HAP-1 (cell line): ENCODE results near the gene AGAP4.
"Not testable (repeated sequence)": the region's sequence is repeated elsewhere in the genome, so short reads cannot be mapped to it uniquely, and the experiment has no call there.

ENCODE experiments used
- DNase-seq, 2 experiments: peaks; one replicate each; pipeline ENCODE4 v3.0.0-alpha.2; 2016 to 2020; ENCODE audit warnings: low spot score in 2 of 2
- H3K27me3 ChIP-seq: fragments of 250-450 bp; sonication (Bioruptor Pico); 2 replicates; pipeline ENCODE4 v1.5.1; 2020; ENCODE audit warnings: low read depth, mild to moderate bottlenecking, moderate library complexity
- H3K36me3 ChIP-seq: fragments of 250-450 bp; sonication (Bioruptor Pico); replicated peaks from 2 replicates; pipeline ENCODE4 v1.5.1; 2020; ENCODE audit warnings: mild to moderate bottlenecking
- H3K4me1 ChIP-seq: fragments of 250-450 bp; sonication (Bioruptor Pico); 2 replicates; pipeline ENCODE4 v1.5.1; 2020; ENCODE audit warnings: mild to moderate bottlenecking
- H3K4me3 ChIP-seq: fragments of 250-450 bp; sonication (Bioruptor Pico); 2 replicates; pipeline ENCODE4 v1.5.1; 2020; ENCODE audit warnings: mild to moderate bottlenecking, moderate library complexity
- H3K9me3 ChIP-seq: fragments of 250-450 bp; sonication (Bioruptor Pico); 2 replicates; pipeline ENCODE4 v1.5.1; 2020; ENCODE audit warnings: mild to moderate bottlenecking, moderate library complexity
- in situ Hi-C: fragments of 300-500 bp; cut with MboI; formaldehyde crosslinking; loops from 3 replicates; pipeline ENCODE4 v1.14.3; 2020; ENCODE audit warnings: low sequenced_read_pairs, inconsistent platforms, mixed read lengths

Gene AGAP4

DNA sequence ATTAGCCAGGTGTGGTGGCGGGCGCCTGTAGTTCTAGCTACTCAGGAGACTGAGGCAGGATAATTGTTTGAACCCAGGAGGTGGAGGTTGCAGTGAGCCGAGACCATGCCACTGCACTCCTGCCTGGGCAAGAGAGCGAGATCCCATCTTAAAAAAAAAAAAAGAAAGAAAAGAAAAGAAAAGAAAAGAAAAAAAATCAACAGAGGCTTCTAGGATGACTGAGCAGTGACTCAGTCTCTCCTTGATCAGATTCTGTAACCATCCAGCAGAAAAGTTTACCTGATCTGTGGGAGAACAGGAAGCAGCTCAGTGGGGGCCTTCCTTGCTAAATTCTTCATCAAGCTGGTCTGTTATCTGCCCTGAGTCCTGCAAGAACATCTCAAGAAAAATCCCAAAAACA lies 33.2 kb downstream of the AGAP4 start:
- not testable (repeated sequence) for DNase-seq

DNA sequence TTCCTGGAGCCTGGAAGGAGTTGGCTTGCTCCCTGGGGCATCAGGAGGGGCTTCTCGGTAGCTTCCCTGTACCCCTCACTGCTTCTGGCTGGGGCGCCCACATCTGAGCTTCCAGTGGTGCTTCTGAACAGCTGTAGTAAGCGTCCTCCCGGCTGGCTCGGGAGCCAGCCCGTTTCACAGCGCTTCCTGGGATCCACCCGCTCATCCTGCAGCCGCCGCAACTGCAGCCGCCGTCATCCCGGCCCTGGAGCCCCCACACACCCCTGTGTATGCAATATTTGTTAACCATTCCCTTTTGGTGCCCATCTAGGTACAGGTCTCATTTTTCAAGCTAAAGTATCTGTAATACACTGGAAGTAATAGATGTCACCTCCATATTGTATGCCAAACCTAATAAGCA lies 34.3 kb downstream of the AGAP4 start:
- H3K36me3 ChIP-seq, H3K27me3 ChIP-seq, H3K9me3 ChIP-seq, H3K4me1 ChIP-seq, DNase-seq, H3K4me3 ChIP-seq: not testable (repeated sequence)
- in situ Hi-C loops: loop anchor here (25.0 kb wide), 1 partner anchor 424 kb away; no protein-coding TSS in a partner anchor

More for the DNA sequence above, 33.2 kb downstream of the AGAP4 start:
- H3K4me1 ChIP-seq, H3K9me3 ChIP-seq, H3K27me3 ChIP-seq, H3K4me3 ChIP-seq, H3K36me3 ChIP-seq: not testable (repeated sequence)
- in situ Hi-C loops: loop anchor here (25.0 kb wide), 1 partner anchor 423 kb away; no protein-coding TSS in a partner anchor

DNA sequence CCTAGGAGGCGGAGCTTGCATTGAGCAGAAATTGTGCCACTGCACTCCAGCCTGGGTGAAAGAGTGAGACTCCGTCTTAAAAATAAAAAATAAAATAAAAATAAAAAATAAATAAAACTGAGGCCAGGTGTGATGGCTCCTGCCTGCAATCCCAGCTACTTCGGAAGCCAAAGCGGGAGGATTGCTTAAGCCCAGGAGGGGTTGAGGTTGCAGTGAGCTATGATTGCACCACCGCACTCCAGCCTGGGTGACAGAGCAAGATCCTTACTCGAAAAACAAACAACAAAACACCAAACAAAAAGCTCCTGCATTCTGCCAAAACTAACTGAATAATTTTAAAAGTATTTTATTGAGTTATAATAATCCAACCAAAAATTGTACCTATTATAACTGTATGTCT lies 36.2 kb downstream of the AGAP4 start:
- no peaks in the 10 kb centered on the region for H3K36me3 ChIP-seq
- no peak for DNase-seq
- no peaks in the 10 kb centered on the region for H3K27me3 ChIP-seq
- H3K9me3 ChIP-seq: no peaks in the 10 kb centered on the region
- no peak overlapping the region for H3K4me3 ChIP-seq
- in situ Hi-C loops: loop anchor here (25.0 kb wide), 1 partner anchor 426 kb away; no protein-coding TSS in a partner anchor
- no peaks in the 10 kb centered on the region for H3K4me1 ChIP-seq

DNA sequence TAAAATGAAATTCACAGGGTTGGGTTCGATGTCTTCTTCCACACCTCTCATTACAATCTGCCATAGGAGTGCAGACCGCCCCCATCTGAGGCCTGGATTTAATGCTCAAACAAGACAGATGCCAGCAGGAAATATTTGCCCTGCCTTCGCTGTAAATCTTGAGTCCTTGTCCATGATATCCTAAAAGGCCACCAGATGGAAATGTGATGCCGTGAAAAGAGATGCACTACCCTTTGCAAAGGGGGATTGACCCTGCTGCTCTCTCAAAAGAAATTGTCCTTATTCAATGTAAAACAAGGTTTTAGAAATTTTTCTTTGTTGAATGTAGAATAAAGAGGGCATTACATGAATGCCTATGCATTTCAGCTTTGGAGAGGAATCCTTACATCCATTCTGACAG lies 37.5 kb downstream of the AGAP4 start:
- DNase-seq: peak; percentile 40 to 51
- Histone ChIP-seq H3K27me3 (no peaks in the 10 kb centered on the region), H3K9me3 (no peaks in the 10 kb centered on the region), H3K4me1 (no peaks in the 10 kb centered on the region), H3K4me3 (no peak overlapping the region), H3K36me3 (no peaks in the 10 kb centered on the region)
- in situ Hi-C loops: loop anchor here (25.0 kb wide), 1 partner anchor 427 kb away; no protein-coding TSS in a partner anchor

DNA sequence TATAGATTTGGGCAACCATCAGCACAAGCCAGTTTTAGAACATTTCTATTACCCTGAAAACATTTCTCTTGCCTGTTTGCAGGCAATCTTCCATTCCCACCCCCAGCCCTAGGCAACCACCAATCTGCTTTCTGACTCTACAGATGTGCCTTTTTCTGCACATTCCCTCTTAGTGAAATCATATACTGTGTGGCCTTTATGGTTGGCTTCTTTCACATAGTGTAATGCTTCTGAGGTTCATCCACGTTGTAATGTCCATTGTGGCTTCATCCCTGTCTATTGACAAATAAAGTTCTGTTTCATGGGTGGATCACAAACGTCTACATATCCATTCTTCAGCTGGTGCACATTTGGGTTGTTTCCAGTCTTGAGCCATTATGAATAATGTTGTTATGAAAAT lies 42.3 kb downstream of the AGAP4 start:
- H3K4me1 ChIP-seq, H3K9me3 ChIP-seq, H3K27me3 ChIP-seq, H3K36me3 ChIP-seq, H3K4me3 ChIP-seq, DNase-seq: not testable (repeated sequence)
- in situ Hi-C loops: loop anchor here (25.0 kb wide), 1 partner anchor 432 kb away; no protein-coding TSS in a partner anchor

DNA sequence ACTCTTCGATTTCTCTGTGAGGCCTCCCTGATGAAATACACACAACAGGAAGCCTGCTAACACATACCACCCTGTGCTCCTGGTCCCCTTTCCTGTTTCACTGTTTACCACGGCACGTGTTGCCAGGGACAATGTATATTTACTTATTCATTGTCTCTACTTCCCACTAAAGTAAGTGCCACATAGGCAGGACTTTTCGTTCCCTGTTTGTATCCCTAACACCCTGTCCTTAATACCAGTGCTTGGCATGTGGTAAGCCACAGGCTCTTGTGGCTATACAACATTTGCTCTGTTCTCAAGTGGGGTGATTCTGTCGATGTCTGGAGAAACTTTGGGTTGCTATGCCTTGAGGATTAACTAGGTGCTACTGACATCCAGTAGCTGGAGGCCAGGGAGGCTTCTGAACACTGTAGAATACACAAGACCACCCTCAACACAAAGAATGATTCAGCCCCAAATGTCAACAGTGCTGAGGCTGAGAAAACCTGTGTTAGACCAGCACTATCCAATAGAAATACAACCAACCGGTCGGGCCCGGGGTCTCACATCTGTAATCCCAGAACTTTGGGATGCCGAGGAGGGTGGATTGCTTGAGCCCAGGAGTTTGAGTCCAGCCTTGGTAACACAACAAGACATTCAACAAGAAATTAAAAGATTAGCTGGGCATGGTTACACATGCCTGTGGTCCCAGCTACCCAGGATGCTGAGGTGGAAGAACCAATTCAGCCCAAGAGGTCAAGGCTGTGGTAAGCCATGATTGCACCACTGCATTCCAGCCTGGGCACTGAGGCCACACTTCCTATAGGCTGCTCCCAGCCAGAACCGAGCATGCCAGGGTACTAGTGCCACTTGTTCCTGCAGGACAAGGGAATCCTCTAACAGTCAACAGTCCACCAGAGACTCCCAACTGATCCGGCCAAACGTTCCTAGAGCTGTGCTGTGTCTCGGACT lies 44.0 kb downstream of the AGAP4 start:
- not testable (repeated sequence) for H3K4me1 ChIP-seq, H3K4me3 ChIP-seq, DNase-seq, H3K27me3 ChIP-seq, H3K9me3 ChIP-seq, H3K36me3 ChIP-seq
- in situ Hi-C loops: loop anchor here (25.0 kb wide), 1 partner anchor 434 kb away; no protein-coding TSS in a partner anchor

DNA sequence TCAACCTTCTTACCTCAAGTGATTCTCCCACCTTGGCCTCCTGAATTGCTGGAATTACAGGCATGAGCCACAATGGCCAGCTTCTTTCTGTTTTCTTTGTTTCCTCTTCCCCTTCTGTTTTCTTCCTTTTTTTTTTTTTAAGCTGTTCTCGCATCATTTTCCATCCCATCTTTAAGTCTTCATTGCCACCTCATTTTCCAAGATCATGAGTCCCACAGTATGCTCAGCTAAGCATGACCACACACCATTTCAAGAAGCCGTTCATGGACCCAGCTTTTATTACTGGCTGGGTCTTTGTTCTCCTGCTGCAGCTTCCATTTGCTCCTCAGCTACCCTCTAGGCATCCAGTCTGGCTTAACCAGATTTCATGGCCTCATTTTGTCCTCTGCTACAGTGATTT lies 52.5 kb downstream of the AGAP4 start:
- in situ Hi-C loops, H3K4me3 ChIP-seq, DNase-seq, H3K27me3 ChIP-seq, H3K9me3 ChIP-seq, H3K36me3 ChIP-seq, H3K4me1 ChIP-seq: not testable (repeated sequence)

DNA sequence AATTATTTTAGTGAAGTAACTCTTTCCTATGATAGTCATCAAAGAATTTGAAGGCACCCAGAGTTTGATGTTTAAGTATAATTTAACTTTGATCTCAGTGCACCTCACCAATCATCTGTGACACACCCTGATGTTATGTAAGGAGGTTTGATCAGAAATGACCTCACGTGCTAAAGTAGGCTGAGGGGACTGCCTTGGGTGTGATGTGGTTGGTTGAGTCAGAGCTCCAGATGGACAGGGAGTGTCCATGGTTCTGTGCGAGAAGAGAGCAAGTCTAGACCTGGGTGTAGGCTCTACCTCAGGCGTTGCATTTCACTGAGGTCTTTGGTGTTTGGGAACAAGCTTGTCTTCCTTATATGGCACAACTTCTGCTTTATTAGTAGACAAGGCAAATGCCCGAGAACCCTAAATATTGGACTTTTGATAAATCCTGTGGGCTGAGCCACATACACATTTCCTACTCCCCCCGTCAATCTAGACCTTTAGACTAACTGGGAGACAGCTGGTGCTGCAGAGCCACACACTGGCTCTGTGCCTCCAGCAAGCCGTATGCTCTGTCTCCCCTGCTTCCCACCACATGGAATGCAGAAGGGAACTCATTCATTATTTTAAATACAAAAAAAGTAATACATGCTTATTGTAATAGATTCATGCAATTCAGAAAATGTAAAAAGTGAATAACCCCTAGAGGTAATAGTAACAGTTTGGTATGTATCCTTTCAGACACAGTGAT lies 56.4 kb downstream of the AGAP4 start:
- H3K4me3 ChIP-seq, H3K36me3 ChIP-seq, in situ Hi-C loops, H3K9me3 ChIP-seq, H3K27me3 ChIP-seq, H3K4me1 ChIP-seq, DNase-seq: not testable (repeated sequence)

DNA sequence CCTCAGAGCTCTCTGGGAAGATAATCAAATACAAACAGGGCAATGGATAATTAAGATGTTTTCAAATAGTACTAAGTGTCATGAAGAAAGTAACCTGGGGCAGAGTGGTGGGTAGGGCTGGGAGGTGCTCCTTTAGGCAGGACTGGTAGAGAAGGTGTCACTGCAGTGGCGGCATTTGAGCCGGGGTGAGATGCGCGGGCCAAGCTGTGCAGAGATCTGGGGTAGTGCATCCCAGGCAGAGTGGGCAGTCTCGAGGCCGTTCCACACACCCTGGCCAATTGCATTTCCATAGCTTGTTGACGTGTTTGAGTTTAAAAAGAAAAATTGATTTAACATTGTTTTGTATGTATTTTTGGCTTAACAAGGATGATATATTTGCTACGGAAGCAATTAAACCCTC lies 57.3 kb downstream of the AGAP4 start:
- H3K27me3 ChIP-seq, H3K4me3 ChIP-seq, H3K4me1 ChIP-seq, H3K36me3 ChIP-seq, H3K9me3 ChIP-seq, in situ Hi-C loops, DNase-seq: not testable (repeated sequence)

DNA sequence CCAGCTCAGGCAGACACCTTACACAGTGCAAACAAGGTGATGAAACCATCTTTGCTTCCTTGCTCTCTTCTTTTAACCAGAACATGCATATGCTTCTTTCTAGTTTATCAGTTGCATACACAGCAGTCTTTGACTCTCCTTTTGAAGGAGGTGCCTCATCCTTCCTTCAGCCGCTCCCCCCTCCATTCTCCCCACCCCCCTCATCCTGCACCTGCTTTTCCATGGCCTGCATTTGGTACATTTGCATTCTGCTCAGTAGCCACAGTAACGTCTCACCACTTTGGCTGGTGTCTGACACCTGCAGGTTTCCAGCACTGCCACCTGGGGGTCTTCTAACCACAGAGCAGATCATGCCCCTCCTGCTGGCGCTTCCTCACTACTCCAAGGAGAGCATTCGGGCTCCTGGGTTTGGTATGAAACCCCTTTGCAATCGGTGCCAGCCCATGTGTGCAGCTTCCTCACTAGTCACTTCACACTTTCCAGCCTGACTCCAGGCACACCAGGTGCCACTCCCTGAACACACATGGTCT lies 60.0 kb downstream of the AGAP4 start:
- in situ Hi-C loops, H3K4me3 ChIP-seq, DNase-seq, H3K9me3 ChIP-seq, H3K4me1 ChIP-seq, H3K36me3 ChIP-seq, H3K27me3 ChIP-seq: not testable (repeated sequence)

DNA sequence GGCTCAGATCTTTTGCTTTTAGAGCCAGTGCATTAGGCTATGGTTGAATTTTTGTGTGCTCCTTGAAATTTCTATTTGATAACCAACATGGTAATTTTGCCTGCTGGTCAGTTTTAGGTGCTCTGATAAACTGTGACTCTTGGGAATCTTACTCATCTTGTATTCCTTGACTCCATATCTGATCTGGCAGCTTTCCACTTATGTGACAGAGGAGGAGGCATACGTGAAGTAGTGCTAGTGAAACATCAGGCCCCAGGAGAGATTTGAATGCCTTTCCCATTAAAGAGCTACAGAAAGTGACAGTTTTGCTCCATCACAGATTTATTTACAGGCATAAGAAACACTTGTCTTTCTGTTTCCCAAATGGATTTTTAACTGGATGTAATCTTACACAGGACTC lies 61.1 kb downstream of the AGAP4 start:
- H3K4me1 ChIP-seq, in situ Hi-C loops, H3K27me3 ChIP-seq, H3K4me3 ChIP-seq, H3K36me3 ChIP-seq, DNase-seq, H3K9me3 ChIP-seq: not testable (repeated sequence)
